DND-41 (cell line): ENCODE data around the gene NUP210L.

Source experiments
- CTCF ChIP-seq: IDR thresholded peaks from 2 replicates; pipeline ENCODE4 v1.5.1; 2012; ENCODE audit warnings: borderline replicate concordance, low read length, moderate library complexity, mild to moderate bottlenecking; ENCODE audit not compliant: poor library complexity, severe bottlenecking; ENCODE audit errors: extremely low read depth
- EZH2 ChIP-seq: IDR thresholded peaks from 3 replicates; pipeline ENCODE4 v1.6.1; 2012; ENCODE audit warnings: borderline replicate concordance, low read depth, mild to moderate bottlenecking, moderate library complexity, low read length, inconsistent platforms; ENCODE audit not compliant: severe bottlenecking

- TF ChIP-seq CTCF (no peak), EZH2 (no peak)
These were observed 35.7 kb upstream of the NUP210L start for GRCh38 chr1:154190550-154190949.
